Kidney capillary endothelial cell (primary cell): Measurements from ENCODE around the gene VCAM1.
A peak's percentile ranks its signal among the peaks of the same experiment; 100 is the strongest.
"Not testable (repeated sequence)": the region's sequence is repeated elsewhere in the genome, so short reads cannot be mapped to it uniquely, and the experiment has no call there.

Experiments used
- DNase-seq: peaks from one replicate; pipeline ENCODE4 v3.0.0-alpha.2; 2018; ENCODE audit warnings: low spot score

VCAM1 gene

GRCh38 chr1:100719490-100719889, at the start of gene VCAM1:
TSS of gene VCAM1 (plus strand) at chr1:100719742. CDS start at chr1:100719861, 119 bp downstream.
- DNase-seq = no peak

- no peak for DNase-seq
Observed at GRCh38 chr1:100670083-100670482, 49.5 kb upstream of the VCAM1 start.

- DNase-seq = peak; percentile 4
Observed at GRCh38 chr1:100671601-100672000, 47.9 kb upstream of the VCAM1 start.

- no peak for DNase-seq
Observed at GRCh38 chr1:100683448-100684349, 35.8 kb upstream of the VCAM1 start.

GRCh38 chr1:100699744-100700143, 19.8 kb upstream of the VCAM1 start:
- no peak for DNase-seq

GRCh38 chr1:100700586-100700985, 19.0 kb upstream of the VCAM1 start:
- no peak for DNase-seq

GRCh38 chr1:100703052-100703451, 16.5 kb upstream of the VCAM1 start:
- no peak for DNase-seq

GRCh38 chr1:100703716-100704115, 15.8 kb upstream of the VCAM1 start:
- peak; percentile 34 for DNase-seq

GRCh38 chr1:100704473-100704872, 15.1 kb upstream of the VCAM1 start:
- no peak for DNase-seq

- DNase-seq = no peak
Observed at GRCh38 chr1:100706296-100706695, 13.2 kb upstream of the VCAM1 start.

GRCh38 chr1:100706856-100707255, 12.7 kb upstream of the VCAM1 start:
- DNase-seq = no peak

- peak; percentile 36 for DNase-seq
Observed at GRCh38 chr1:100708476-100709062, 11.0 kb upstream of the VCAM1 start.

- no peak for DNase-seq
Observed at GRCh38 chr1:100710906-100711682, 8.4 kb upstream of the VCAM1 start.

- not testable (repeated sequence) for DNase-seq
Observed at GRCh38 chr1:100713027-100713426, 6.5 kb upstream of the VCAM1 start.

GRCh38 chr1:100713626-100714025, 5.9 kb upstream of the VCAM1 start:
- peak; percentile 33 for DNase-seq

- DNase-seq = no peak
Observed at GRCh38 chr1:100714599-100714998, 4.9 kb upstream of the VCAM1 start.

- no peak for DNase-seq
Observed at GRCh38 chr1:100717218-100717617, 2.3 kb upstream of the VCAM1 start.

GRCh38 chr1:100718581-100718980, 961 bp upstream of the VCAM1 start:
- no peak for DNase-seq

- DNase-seq = no peak
Observed at GRCh38 chr1:100720101-100720500, 559 bp downstream of the VCAM1 start.

- DNase-seq = no peak
Observed at GRCh38 chr1:100720751-100721150, 1.2 kb downstream of the VCAM1 start.

- DNase-seq = no peak
Observed at GRCh38 chr1:100721526-100722207, 2.1 kb downstream of the VCAM1 start.

- DNase-seq = no peak
Observed at GRCh38 chr1:100722221-100722620, 2.7 kb downstream of the VCAM1 start.
